HG03196 (cell line): Measurements from ENCODE around the gene TRIP10.
"Not testable (repeated sequence)": the region's sequence is repeated elsewhere in the genome, so short reads cannot be mapped to it uniquely, and the experiment has no call there.

Experiments
- ATAC-seq: cut with Tn5 transposase; IDR thresholded peaks from one replicate; pipeline ENCODE4 v1.9.1; 2021; ENCODE audit not compliant: unreplicated experiment

Gene TRIP10

GRCh38 chr19:6793973-6794372, 54.5 kb downstream of the TRIP10 start:
- no peak for ATAC-seq

GRCh38 chr19:6794686-6795431, 55.4 kb downstream of the TRIP10 start:
- ATAC-seq: no peak

GRCh38 chr19:6796278-6796677, 56.8 kb downstream of the TRIP10 start:
- no peak for ATAC-seq

GRCh38 chr19:6797646-6798045, 58.2 kb downstream of the TRIP10 start:
- ATAC-seq: no peak

- not testable (repeated sequence) for ATAC-seq
Measured at GRCh38 chr19:6800160-6800790, 60.8 kb downstream of the TRIP10 start.

- no peak for ATAC-seq
Measured at GRCh38 chr19:6800991-6801484, 61.6 kb downstream of the TRIP10 start.
